Activated CD4-positive, CD25-positive, alpha-beta regulatory T cell treated with anti-CD3 and anti-CD28 coated beads, Interleukin-2, amount 50 U/mL, for 72 hours (primary cell): ENCODE results near the gene NYNRIN.
"Not testable (repeated sequence)": the region's sequence is repeated elsewhere in the genome, so short reads cannot be mapped to it uniquely, and the experiment has no call there.

Source experiments
- DNase-seq: peaks from one replicate; pipeline ENCODE4 v3.0.0; 2021

The NYNRIN gene

GRCh38 chr14:24398653-24399446 lies at the start of gene NYNRIN:
Gene NYNRIN, plus strand, starts transcription at chr14:24399003. Its CDS starts 244 bp downstream, at chr14:24399247.
- no peak for DNase-seq

- no peak for DNase-seq
Measured at GRCh38 chr14:24349742-24350141, 49.1 kb upstream of the NYNRIN start.

GRCh38 chr14:24351517-24351916 lies 47.3 kb upstream of the NYNRIN start:
- no peak for DNase-seq

GRCh38 chr14:24353559-24354481 lies 45.0 kb upstream of the NYNRIN start:
- no peak for DNase-seq

- not testable (repeated sequence) for DNase-seq
Measured at GRCh38 chr14:24354482-24354825, 44.3 kb upstream of the NYNRIN start.

GRCh38 chr14:24355009-24355408 lies 43.8 kb upstream of the NYNRIN start:
- DNase-seq: no peak

- no peak for DNase-seq
Measured at GRCh38 chr14:24356208-24356607, 42.6 kb upstream of the NYNRIN start.

GRCh38 chr14:24360281-24360680 lies 38.5 kb upstream of the NYNRIN start:
- no peak for DNase-seq

GRCh38 chr14:24361326-24361725 lies 37.5 kb upstream of the NYNRIN start:
- no peak for DNase-seq

GRCh38 chr14:24362241-24362960 lies 36.4 kb upstream of the NYNRIN start:
- DNase-seq: no peak

GRCh38 chr14:24363401-24363800 lies 35.4 kb upstream of the NYNRIN start:
- DNase-seq: no peak

GRCh38 chr14:24364841-24365240 lies 34.0 kb upstream of the NYNRIN start:
- no peak for DNase-seq

GRCh38 chr14:24365600-24366412 lies 33.0 kb upstream of the NYNRIN start:
- DNase-seq: peak; percentile 45

- no peak for DNase-seq
Measured at GRCh38 chr14:24366413-24366720, 32.4 kb upstream of the NYNRIN start.

- DNase-seq: peak; percentile 36
Measured at GRCh38 chr14:24366721-24367513, 31.9 kb upstream of the NYNRIN start.

GRCh38 chr14:24367514-24368211 lies 31.1 kb upstream of the NYNRIN start, which contains the start of gene NFATC4:
Gene NFATC4, plus strand, starts transcription at chr14:24368184. Its CDS starts 157 bp downstream, at chr14:24368341.
- DNase-seq: no peak

- DNase-seq: no peak
Measured at GRCh38 chr14:24368212-24368561, 30.6 kb upstream of the NYNRIN start.

- DNase-seq: no peak
Measured at GRCh38 chr14:24368562-24369252, 30.1 kb upstream of the NYNRIN start.

- no peak for DNase-seq
Measured at GRCh38 chr14:24369463-24369862, 29.3 kb upstream of the NYNRIN start.

GRCh38 chr14:24369907-24370687 lies 28.7 kb upstream of the NYNRIN start:
- DNase-seq: no peak
